Panc1 (cell line): Measurements from ENCODE around the gene CNGA3. TPM values are rescaled to one million over a fixed set of nuclear protein-coding genes. Genes with fewer than 3 reads are reported as not detected.

ENCODE experiments used
- ATAC-seq: fragments of 200-7000 bp; cut with Tn5 transposase; 2 replicates; pipeline ENCODE4 v1.9.1; 2020; ENCODE audit warnings: mild to moderate bottlenecking, moderate library complexity
- BruUV-seq: library from RNA; stranded (reverse); fragments of 400-500 nt; replicated peaks from 2 replicates; lab custom pipeline; 2021; lab: Mats Ljungman, UMichigan
- CTCF ChIA-PET: fragments of 300-600 bp; sonication (Branson Sonifier 250); formaldehyde crosslinking; loops from one replicate; lab custom pipeline; 2022; ENCODE audit warnings: antibody characterized with exemption; lab: Charles Lee
- POLR2A ChIA-PET: fragments of 300-600 bp; sonication (Branson Sonifier 250); formaldehyde crosslinking; loops from one replicate; lab custom pipeline; 2022; ENCODE audit warnings: antibody characterized with exemption; lab: Charles Lee
- DNase-seq: peaks from one replicate; pipeline ENCODE4 v3.0.0-alpha.2; 2010; ENCODE audit warnings: low read depth, low spot score
- H3K27ac ChIP-seq: 2 replicates; pipeline ENCODE4 v1.5.1; 2011; ENCODE audit warnings: mild to moderate bottlenecking, low read length, inconsistent platforms
- H3K27me3 ChIP-seq: fragments of 200-500 bp; sonication (Bioruptor generic); 2 replicates; pipeline ENCODE4 v1.6.0; 2014; ENCODE audit warnings: low read length, inconsistent platforms; ENCODE audit not compliant: control insufficient read depth, insufficient read depth
- H3K36me3 ChIP-seq: fragments of 200-500 bp; sonication (Bioruptor generic); 2 replicates; pipeline ENCODE4 v1.5.1; 2014; ENCODE audit warnings: inconsistent platforms, mild to moderate bottlenecking, low read length, moderate library complexity; ENCODE audit not compliant: control insufficient read depth, insufficient read depth
- H3K4me1 ChIP-seq: 2 replicates; pipeline ENCODE4 v1.5.1; 2011; ENCODE audit warnings: inconsistent platforms, mild to moderate bottlenecking, low read length, moderate library complexity; ENCODE audit not compliant: control insufficient read depth, insufficient read depth
- H3K4me3 ChIP-seq, 2 experiments: 2 replicates each; pipeline ENCODE4 v1.5.1; 2011 to 2012; ENCODE audit warnings: low read depth in 2 of 2, low read length in 2 of 2, mild to moderate bottlenecking in 2 of 2, inconsistent platforms in 1 of 2, moderate library complexity in 1 of 2
- H3K9me3 ChIP-seq: fragments of 200-500 bp; sonication (Bioruptor generic); 2 replicates; pipeline ENCODE4 v1.5.1; 2014; ENCODE audit warnings: low read depth, mild to moderate bottlenecking, inconsistent platforms, low read length, moderate library complexity; ENCODE audit not compliant: control insufficient read depth, insufficient read depth
- POLR2AphosphoS5 ChIP-seq: IDR thresholded peaks from 2 replicates; pipeline ENCODE4 v1.6.1; 2012; ENCODE audit warnings: mild to moderate bottlenecking, low read depth, low read length, moderate library complexity
- SIN3A ChIP-seq: IDR thresholded peaks from 2 replicates; pipeline ENCODE4 v1.6.1; 2012; ENCODE audit warnings: low read depth, mild to moderate bottlenecking, low read length, moderate library complexity, borderline replicate concordance; ENCODE audit not compliant: insufficient read depth
- TCF7L2 ChIP-seq: IDR thresholded peaks from 2 replicates; pipeline ENCODE4 v1.6.1; 2011; ENCODE audit warnings: mild to moderate bottlenecking, low read depth, low read length, inconsistent platforms
- in situ Hi-C: cut with HindIII; loops from 2 replicates; pipeline ENCODE4 v1.10.0; 2016; ENCODE audit warnings: low sequenced_read_pairs, low pct_unique_long_range_greater_than_20kb
- intact Hi-C: fragments of 100-400 bp; cut with micrococcal nuclease; formaldehyde crosslinking; loops from one replicate; pipeline ENCODE4 v1.10.0; 2022; ENCODE audit not compliant: unreplicated experiment
- total RNA-seq: library from RNA; stranded (reverse); gene quantifications from one replicate; pipeline ENCODE4 v1.2.1, GENCODE V29; 2021; ENCODE audit not compliant: unreplicated experiment
- TF ChIP-seq, protein P1 (sequence below), 2 experiments: IDR thresholded peaks; 2 replicates each; pipeline ENCODE4 v1.6.1; 2011 to 2012; ENCODE audit warnings: low read depth in 2 of 2, control low read depth in 1 of 2, low read length in 1 of 2, mild to moderate bottlenecking in 1 of 2, moderate library complexity in 1 of 2; ENCODE audit not compliant: insufficient read depth in 1 of 2
- TF ChIP-seq, protein P2 (sequence below): fragments of 450-650 bp; IDR thresholded peaks from 2 replicates; pipeline ENCODE4 v1.5.1; 2017; ENCODE audit warnings: mild to moderate bottlenecking

Gene CNGA3
- total RNA-seq, 1 experiment from 2014 or later, result not detected

GRCh38 chr2:98359986-98360385 lies 13.7 kb downstream of the CNGA3 start:
- ATAC-seq, result no peak
- Histone ChIP-seq H3K36me3 (no peaks in the 10 kb centered on the region), H3K9me3 (no peaks in the 10 kb centered on the region), H3K27me3 (peaks cover 3% of the 10 kb centered on the region; the same call in 1 of the 2 replicates), H3K27ac (no peak overlapping the region), H3K4me1 (peaks cover 6% of the 10 kb centered on the region), H3K4me3 (no peak overlapping the region)
- no peak for DNase-seq
- no TSS peak for BruUV-seq
- TF ChIP-seq POLR2AphosphoS5, result no peak
- in situ Hi-C loops (no loop called here), intact Hi-C loops (no loop called here)
- ChIA-PET POLR2A (no interaction called here), CTCF (no interaction called here)

DNA sequence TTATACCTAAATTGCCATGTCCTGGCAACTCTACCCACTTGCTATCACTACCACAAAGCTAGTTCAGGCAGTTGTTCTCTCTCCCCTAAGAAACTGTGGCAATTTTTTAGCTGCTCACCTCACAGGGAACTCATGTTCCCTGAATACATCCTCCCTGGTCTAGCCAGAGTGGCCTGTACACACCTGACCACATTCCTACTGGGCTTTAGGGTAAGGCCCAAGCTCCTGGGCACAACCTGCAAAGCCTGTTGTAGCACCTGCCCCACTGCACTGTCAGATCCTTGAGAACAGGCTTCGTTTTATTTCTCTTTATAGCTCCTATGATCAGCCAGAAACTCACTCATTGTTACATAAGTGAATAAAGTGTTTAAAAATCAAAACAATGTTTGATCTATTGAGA lies 21.5 kb downstream of the CNGA3 start:
- H3K27ac ChIP-seq, result no peak overlapping the region
- H3K36me3 ChIP-seq, result no peaks in the 10 kb centered on the region
- H3K27me3 ChIP-seq, result no peaks in the 10 kb centered on the region
- ChIA-PET POLR2A (no interaction called here), CTCF (no interaction called here)
- DNase-seq, result no peak
- H3K9me3 ChIP-seq, result peaks cover 6% of the 10 kb centered on the region; the same call in 1 of the 2 replicates
- TF ChIP-seq TCF7L2 (no peak), SIN3A (no peak), POLR2AphosphoS5 (no peak)
- TF ChIP-seq, protein P1, sequence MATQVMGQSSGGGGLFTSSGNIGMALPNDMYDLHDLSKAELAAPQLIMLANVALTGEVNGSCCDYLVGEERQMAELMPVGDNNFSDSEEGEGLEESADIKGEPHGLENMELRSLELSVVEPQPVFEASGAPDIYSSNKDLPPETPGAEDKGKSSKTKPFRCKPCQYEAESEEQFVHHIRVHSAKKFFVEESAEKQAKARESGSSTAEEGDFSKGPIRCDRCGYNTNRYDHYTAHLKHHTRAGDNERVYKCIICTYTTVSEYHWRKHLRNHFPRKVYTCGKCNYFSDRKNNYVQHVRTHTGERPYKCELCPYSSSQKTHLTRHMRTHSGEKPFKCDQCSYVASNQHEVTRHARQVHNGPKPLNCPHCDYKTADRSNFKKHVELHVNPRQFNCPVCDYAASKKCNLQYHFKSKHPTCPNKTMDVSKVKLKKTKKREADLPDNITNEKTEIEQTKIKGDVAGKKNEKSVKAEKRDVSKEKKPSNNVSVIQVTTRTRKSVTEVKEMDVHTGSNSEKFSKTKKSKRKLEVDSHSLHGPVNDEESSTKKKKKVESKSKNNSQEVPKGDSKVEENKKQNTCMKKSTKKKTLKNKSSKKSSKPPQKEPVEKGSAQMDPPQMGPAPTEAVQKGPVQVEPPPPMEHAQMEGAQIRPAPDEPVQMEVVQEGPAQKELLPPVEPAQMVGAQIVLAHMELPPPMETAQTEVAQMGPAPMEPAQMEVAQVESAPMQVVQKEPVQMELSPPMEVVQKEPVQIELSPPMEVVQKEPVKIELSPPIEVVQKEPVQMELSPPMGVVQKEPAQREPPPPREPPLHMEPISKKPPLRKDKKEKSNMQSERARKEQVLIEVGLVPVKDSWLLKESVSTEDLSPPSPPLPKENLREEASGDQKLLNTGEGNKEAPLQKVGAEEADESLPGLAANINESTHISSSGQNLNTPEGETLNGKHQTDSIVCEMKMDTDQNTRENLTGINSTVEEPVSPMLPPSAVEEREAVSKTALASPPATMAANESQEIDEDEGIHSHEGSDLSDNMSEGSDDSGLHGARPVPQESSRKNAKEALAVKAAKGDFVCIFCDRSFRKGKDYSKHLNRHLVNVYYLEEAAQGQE (IDR thresholded peaks at IDR 0.05; ENCODE audit: insufficient read depth in 1 of 2, low read depth in 2 of 2, low read length in 1 of 2), result no peak
- TF ChIP-seq, protein P2, sequence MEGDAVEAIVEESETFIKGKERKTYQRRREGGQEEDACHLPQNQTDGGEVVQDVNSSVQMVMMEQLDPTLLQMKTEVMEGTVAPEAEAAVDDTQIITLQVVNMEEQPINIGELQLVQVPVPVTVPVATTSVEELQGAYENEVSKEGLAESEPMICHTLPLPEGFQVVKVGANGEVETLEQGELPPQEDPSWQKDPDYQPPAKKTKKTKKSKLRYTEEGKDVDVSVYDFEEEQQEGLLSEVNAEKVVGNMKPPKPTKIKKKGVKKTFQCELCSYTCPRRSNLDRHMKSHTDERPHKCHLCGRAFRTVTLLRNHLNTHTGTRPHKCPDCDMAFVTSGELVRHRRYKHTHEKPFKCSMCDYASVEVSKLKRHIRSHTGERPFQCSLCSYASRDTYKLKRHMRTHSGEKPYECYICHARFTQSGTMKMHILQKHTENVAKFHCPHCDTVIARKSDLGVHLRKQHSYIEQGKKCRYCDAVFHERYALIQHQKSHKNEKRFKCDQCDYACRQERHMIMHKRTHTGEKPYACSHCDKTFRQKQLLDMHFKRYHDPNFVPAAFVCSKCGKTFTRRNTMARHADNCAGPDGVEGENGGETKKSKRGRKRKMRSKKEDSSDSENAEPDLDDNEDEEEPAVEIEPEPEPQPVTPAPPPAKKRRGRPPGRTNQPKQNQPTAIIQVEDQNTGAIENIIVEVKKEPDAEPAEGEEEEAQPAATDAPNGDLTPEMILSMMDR, result no peak
- intact Hi-C loops, result no loop called here
- BruUV-seq, result no TSS peak
- ATAC-seq, result no peak
- no peaks in the 10 kb centered on the region for H3K4me1 ChIP-seq
- in situ Hi-C loops, result no loop called here
- no peak overlapping the region for H3K4me3 ChIP-seq

GRCh38 chr2:98369710-98370239 lies 23.5 kb downstream of the CNGA3 start:
- H3K27ac ChIP-seq, result no peak overlapping the region
- TF ChIP-seq, protein P1 (IDR thresholded peaks at IDR 0.05; ENCODE audit: insufficient read depth in 1 of 2, low read depth in 2 of 2, low read length in 1 of 2), result no peak
- TF ChIP-seq, protein P2, result no peak
- TF ChIP-seq POLR2AphosphoS5, result no peak
- in situ Hi-C loops (no loop called here), intact Hi-C loops (no loop called here)
- H3K36me3 ChIP-seq, result no peaks in the 10 kb centered on the region
- H3K9me3 ChIP-seq, result peaks cover 6% of the 10 kb centered on the region; the same call in 1 of the 2 replicates
- DNase-seq (no peak), ATAC-seq (no peak)
- ChIA-PET POLR2A (no interaction called here), CTCF (no interaction called here)
- H3K4me1 ChIP-seq, result no peaks in the 10 kb centered on the region
- H3K27me3 ChIP-seq, result peaks cover 2% of the 10 kb centered on the region; the same call in 1 of the 2 replicates
- no TSS peak for BruUV-seq
- H3K4me3 ChIP-seq, result no peak overlapping the region
